ENCODE measurements around the gene GMFB. TPM values are rescaled to one million over a fixed set of nuclear protein-coding genes. Genes with fewer than 3 reads are reported as not detected.

The GMFB gene
- total RNA-seq, result 53.6 TPM
- 22.7 TPM for polyA plus RNA-seq (ENCODE audit: insufficient read depth, low read depth, low replicate concordance)
- long read RNA-seq, donor 1, full-length matches to known transcripts, result 8 of 8 reads
- long read RNA-seq, donor 1, partial matches to known transcripts, result 0 of 8 reads
- long read RNA-seq, donor 1, other reads (novel, unspliced or antisense), result 0 of 8 reads
- long read RNA-seq, donor 2, full-length matches to known transcripts, result 15 of 21 reads
- long read RNA-seq, donor 2, partial matches to known transcripts, result 0 of 21 reads
- long read RNA-seq, donor 2, other reads (novel, unspliced or antisense), result 6 of 21 reads
- long read RNA-seq, donor 3, full-length matches to known transcripts, result 13 of 26 reads
- long read RNA-seq, donor 3, partial matches to known transcripts, result 7 of 26 reads
- long read RNA-seq, donor 3, other reads (novel, unspliced or antisense), result 6 of 26 reads
- long read RNA-seq, donor 4, full-length matches to known transcripts, result 14 of 14 reads
- long read RNA-seq, donor 4, partial matches to known transcripts, result 0 of 14 reads
- long read RNA-seq, donor 4, other reads (novel, unspliced or antisense), result 0 of 14 reads
- long read RNA-seq, donor 5, result 0 reads
- long read RNA-seq, donor 6, full-length matches to known transcripts, result 24 of 120 reads
- long read RNA-seq, donor 6, partial matches to known transcripts, result 88 of 120 reads
- long read RNA-seq, donor 6, other reads (novel, unspliced or antisense), result 8 of 120 reads
- long read RNA-seq, donor 7, full-length matches to known transcripts, result 21 of 28 reads
- long read RNA-seq, donor 7, partial matches to known transcripts, result 0 of 28 reads
- long read RNA-seq, donor 7, other reads (novel, unspliced or antisense), result 7 of 28 reads
- long read RNA-seq, donor 8, full-length matches to known transcripts, result 15 of 15 reads
- long read RNA-seq, donor 8, partial matches to known transcripts, result 0 of 15 reads
- long read RNA-seq, donor 8, other reads (novel, unspliced or antisense), result 0 of 15 reads
- long read RNA-seq, donor 9, full-length matches to known transcripts, result 6 of 11 reads
- long read RNA-seq, donor 9, partial matches to known transcripts, result 0 of 11 reads
- long read RNA-seq, donor 9, other reads (novel, unspliced or antisense), result 5 of 11 reads
- long read RNA-seq, donor 10, full-length matches to known transcripts, result 5 of 5 reads
- long read RNA-seq, donor 10, partial matches to known transcripts, result 0 of 5 reads
- long read RNA-seq, donor 10, other reads (novel, unspliced or antisense), result 0 of 5 reads

GRCh38 chr14:54488646-54489317 lies at the start of gene GMFB:
GMFB (minus strand) TSS chr14:54488980; CDS start chr14:54488927, 53 bp downstream.
- FAIRE-seq (peak; percentile 54), DNase-seq (peak; percentile 93 to 98 (median 95))
- Histone ChIP-seq H3K27me3 (ENCODE audit: control insufficient read depth, insufficient read depth, low read length) (no peaks in the 10 kb centered on the region), H3K9ac (ENCODE audit: low read length in 3 of 3) (peak within 1 kb of the TSS; percentile 86 to 93 (median 88)), H3K36me3 (ENCODE audit: control insufficient read depth in 2 of 3, insufficient read depth in 3 of 3, low read length in 3 of 3) (no peaks in the 10 kb centered on the region), H3K4me1 (ENCODE audit: control insufficient read depth in 2 of 3, insufficient read depth in 2 of 3, low read depth in 1 of 3, low read length in 3 of 3) (peaks cover 0 to 12% (median 7%) of the 10 kb centered on the region in 3 donors), H3K4me3 (ENCODE audit: low read length in 3 of 3) (peak within 1 kb of the TSS; percentile 87 to 93 (median 92)), H3K9me3 (ENCODE audit: control insufficient read depth in 2 of 3, insufficient read depth in 1 of 3, low read length in 3 of 3) (no peaks in the 10 kb centered on the region), H3K27ac (ENCODE audit: low read depth in 2 of 2, low read length in 2 of 2) (peak within 1 kb of the TSS; percentile 88 to 91)
- peak; percentile 30 for TF ChIP-seq CTCF (IDR thresholded peaks at IDR 0.05; ENCODE audit: borderline replicate concordance, extremely low read depth, insufficient read depth)
- intact Hi-C loops (cut with DNase I), result no loop called here

GRCh38 chr14:54538055-54538454 lies 49.3 kb upstream of the GMFB start:
- no peak overlapping the region for H3K4me3 ChIP-seq (ENCODE audit: low read length in 3 of 3)
- H3K9me3 ChIP-seq (ENCODE audit: control insufficient read depth in 2 of 3, insufficient read depth in 1 of 3, low read length in 3 of 3), result no peaks in the 10 kb centered on the region
- H3K4me1 ChIP-seq (ENCODE audit: control insufficient read depth in 2 of 3, insufficient read depth in 2 of 3, low read depth in 1 of 3, low read length in 3 of 3), result no peaks in the 10 kb centered on the region
- no peak overlapping the region for H3K9ac ChIP-seq (ENCODE audit: low read length in 3 of 3)
- H3K36me3 ChIP-seq (ENCODE audit: control insufficient read depth in 2 of 3, insufficient read depth in 3 of 3, low read length in 3 of 3), result peaks cover 0 to 5% (median 3%) of the 10 kb centered on the region in 3 donors
- no peak for DNase-seq
- intact Hi-C loops (cut with DNase I), result no loop called here
- FAIRE-seq, result no peak
- no peak overlapping the region for H3K27ac ChIP-seq (ENCODE audit: low read depth in 2 of 2, low read length in 2 of 2)
- H3K27me3 ChIP-seq (ENCODE audit: control insufficient read depth, insufficient read depth, low read length), result no peaks in the 10 kb centered on the region
- TF ChIP-seq CTCF (IDR thresholded peaks at IDR 0.05; ENCODE audit: borderline replicate concordance, extremely low read depth, insufficient read depth), result no peak

GRCh38 chr14:54537651-54538050 lies 48.9 kb upstream of the GMFB start:
- TF ChIP-seq CTCF (IDR thresholded peaks at IDR 0.05; ENCODE audit: borderline replicate concordance, extremely low read depth, insufficient read depth), result no peak
- intact Hi-C loops (cut with DNase I), result no loop called here
- H3K27ac ChIP-seq (ENCODE audit: low read depth in 2 of 2, low read length in 2 of 2), result no peak overlapping the region
- FAIRE-seq (no peak), DNase-seq (no peak)
- no peaks in the 10 kb centered on the region for H3K4me1 ChIP-seq (ENCODE audit: control insufficient read depth in 2 of 3, insufficient read depth in 2 of 3, low read depth in 1 of 3, low read length in 3 of 3)
- H3K9me3 ChIP-seq (ENCODE audit: control insufficient read depth in 2 of 3, insufficient read depth in 1 of 3, low read length in 3 of 3), result no peaks in the 10 kb centered on the region
- no peak overlapping the region for H3K4me3 ChIP-seq (ENCODE audit: low read length in 3 of 3)
- peaks cover 0 to 5% (median 3%) of the 10 kb centered on the region in 3 donors for H3K36me3 ChIP-seq (ENCODE audit: control insufficient read depth in 2 of 3, insufficient read depth in 3 of 3, low read length in 3 of 3)
- no peak overlapping the region for H3K9ac ChIP-seq (ENCODE audit: low read length in 3 of 3)
- no peaks in the 10 kb centered on the region for H3K27me3 ChIP-seq (ENCODE audit: control insufficient read depth, insufficient read depth, low read length)

All from kidney (tissue), 22 donors.